Mesenchymal stem cell (in vitro differentiated cells and primary cell): ENCODE data around the gene CFP.

Experiments used
- DNase-seq: peaks from one replicate; pipeline ENCODE4 v3.0.0-alpha.2; 2013
- H2AFZ ChIP-seq: one replicate; pipeline ENCODE4 v1.6.1; 2013; ENCODE audit warnings: low read depth, mild to moderate bottlenecking, control low read depth, inconsistent platforms, low read length, moderate library complexity
- H2AK5ac ChIP-seq: 2 replicates; pipeline ENCODE4 v1.6.1; 2013; ENCODE audit warnings: low read length, moderate library complexity, mild to moderate bottlenecking, inconsistent platforms; ENCODE audit not compliant: severe bottlenecking
- H2BK120ac ChIP-seq: one replicate; pipeline ENCODE4 v1.6.1; 2013; ENCODE audit warnings: low read depth, mild to moderate bottlenecking, inconsistent platforms, low read length, moderate library complexity
- H2BK12ac ChIP-seq, 2 experiments: one replicate each; pipeline ENCODE4 v1.6.1; 2013; ENCODE audit warnings: inconsistent platforms in 2 of 2, low read length in 2 of 2, mild to moderate bottlenecking in 2 of 2, moderate library complexity in 2 of 2, control low read depth in 1 of 2
- H2BK15ac ChIP-seq: one replicate; pipeline ENCODE4 v1.6.1; 2013; ENCODE audit warnings: mild to moderate bottlenecking, low read depth, inconsistent platforms; ENCODE audit not compliant: poor library complexity, severe bottlenecking
- H2BK5ac ChIP-seq: 2 replicates; pipeline ENCODE4 v1.6.1; 2013; ENCODE audit warnings: low read depth, mild to moderate bottlenecking, low read length, control low read depth, inconsistent platforms; ENCODE audit not compliant: poor library complexity, severe bottlenecking
- H3K14ac ChIP-seq, 2 experiments: one replicate each; pipeline ENCODE4 v1.6.1; 2013; ENCODE audit warnings: inconsistent platforms in 2 of 2, low read length in 2 of 2, control low read depth in 1 of 2, mild to moderate bottlenecking in 1 of 2, moderate library complexity in 1 of 2
- H3K18ac ChIP-seq, 2 experiments: one replicate each; pipeline ENCODE4 v1.6.1; 2013; ENCODE audit warnings: inconsistent platforms in 2 of 2, low read length in 2 of 2, control low read depth in 1 of 2, low read depth in 1 of 2, mild to moderate bottlenecking in 1 of 2
- H3K23ac ChIP-seq, 2 experiments: one replicate each; pipeline ENCODE4 v1.6.1; 2013; ENCODE audit warnings: inconsistent platforms in 2 of 2, low read length in 2 of 2, mild to moderate bottlenecking in 2 of 2, moderate library complexity in 2 of 2, control low read depth in 1 of 2
- H3K27ac ChIP-seq: 2 replicates; pipeline ENCODE4 v1.5.1; 2013; ENCODE audit warnings: mild to moderate bottlenecking, moderate library complexity, low read length, control low read depth, inconsistent platforms; ENCODE audit not compliant: poor library complexity, severe bottlenecking
- H3K27me3 ChIP-seq, 2 experiments: 2 replicates each; pipeline versions ENCODE4 v1.6.1 to v1.7.0; 2013; ENCODE audit warnings: low read length in 2 of 2, mild to moderate bottlenecking in 2 of 2, moderate library complexity in 2 of 2, control low read depth in 1 of 2, inconsistent platforms in 1 of 2; ENCODE audit not compliant: control insufficient read depth in 1 of 2, insufficient read depth in 1 of 2
- H3K36me3 ChIP-seq, 2 experiments: 2 replicates each; pipeline versions ENCODE4 v1.6.1 to v1.7.0; 2013; ENCODE audit warnings: low read length in 2 of 2, control low read depth in 1 of 2, inconsistent platforms in 1 of 2, low read depth in 1 of 2, mild to moderate bottlenecking in 1 of 2; ENCODE audit not compliant: insufficient read depth in 2 of 2, control insufficient read depth in 1 of 2
- H3K4ac ChIP-seq, 2 experiments: one replicate each; pipeline ENCODE4 v1.6.1; 2013; ENCODE audit warnings: inconsistent platforms in 2 of 2, low read length in 2 of 2, mild to moderate bottlenecking in 2 of 2, moderate library complexity in 2 of 2, control low read depth in 1 of 2, low read depth in 1 of 2
- H3K4me1 ChIP-seq: 2 replicates; pipeline ENCODE4 v1.6.1; 2013; ENCODE audit warnings: low read depth, low read length, control low read depth; ENCODE audit not compliant: control insufficient read depth, insufficient read depth
- H3K4me2 ChIP-seq: 2 replicates; pipeline ENCODE4 v1.6.1; 2013; ENCODE audit warnings: low read length, mild to moderate bottlenecking, inconsistent platforms; ENCODE audit not compliant: poor library complexity, severe bottlenecking
- H3K4me3 ChIP-seq, 2 experiments: 2 replicates each; pipeline versions ENCODE4 v1.5.1 to v1.7.0; 2013; ENCODE audit warnings: low read length in 2 of 2, mild to moderate bottlenecking in 2 of 2, control low read depth in 1 of 2, low read depth in 1 of 2; ENCODE audit not compliant: insufficient read depth in 1 of 2
- H3K79me1 ChIP-seq: replicated peaks from 2 replicates; pipeline ENCODE4 v1.6.1; 2013; ENCODE audit warnings: mild to moderate bottlenecking, control low read depth, low read length, inconsistent platforms; ENCODE audit not compliant: poor library complexity, severe bottlenecking
- H3K9ac ChIP-seq: 2 replicates; pipeline ENCODE4 v1.7.0; 2013; ENCODE audit warnings: mild to moderate bottlenecking, low read length, moderate library complexity
- H3K9me3 ChIP-seq: 2 replicates; pipeline ENCODE4 v1.7.0; 2013; ENCODE audit warnings: mild to moderate bottlenecking, low read length; ENCODE audit not compliant: control insufficient read depth
- H4K8ac ChIP-seq: one replicate; pipeline ENCODE4 v1.6.1; 2013; ENCODE audit warnings: inconsistent platforms, mild to moderate bottlenecking, low read length, moderate library complexity
- H4K91ac ChIP-seq: one replicate; pipeline ENCODE4 v1.6.1; 2013; ENCODE audit warnings: mild to moderate bottlenecking, low read length, inconsistent platforms
- WGBS: methylation state at CpG from one replicate; pipeline ENCODE4 v1.1.7; 2013; ENCODE audit warnings: mixed read lengths; 5-methylcytosine and 5-hydroxymethylcytosine counted together

Gene CFP

DNA sequence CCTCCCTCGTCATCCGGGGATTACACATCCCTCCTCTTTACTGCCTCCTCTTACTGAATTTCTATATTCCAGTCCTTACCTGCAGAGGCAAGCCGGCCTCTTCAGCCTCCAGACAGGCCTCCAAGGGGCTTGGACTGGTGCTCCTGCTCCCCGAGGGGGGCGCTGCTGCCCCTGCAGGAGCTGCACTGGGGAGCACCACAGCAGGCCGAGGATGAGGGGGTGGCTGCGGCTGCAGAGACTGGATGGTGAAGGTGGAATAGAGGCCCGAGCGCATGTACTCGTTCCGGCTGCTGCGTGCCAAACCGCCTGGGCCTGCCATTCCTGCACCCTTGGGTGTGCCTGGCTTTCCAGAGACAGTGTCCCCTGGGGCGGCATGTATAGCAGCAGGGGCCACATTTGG lies 9.1 kb upstream of the CFP start:
- H3K4me1 ChIP-seq = no peaks in the 10 kb centered on the region
- 96% methylated on average over 14 of the region's 14 CpGs for WGBS
- no peak overlapping the region for H3K27ac ChIP-seq
- peaks cover 10% of the 10 kb centered on the region for H3K79me1 ChIP-seq
- no peak overlapping the region for H2AFZ ChIP-seq
- peaks cover 0 to 6% of the 10 kb centered on the region in 2 experiments for H3K27me3 ChIP-seq
- H3K4ac ChIP-seq = no peak overlapping the region
- no peak overlapping the region for H3K18ac ChIP-seq
- no peaks in the 10 kb centered on the region for H3K9me3 ChIP-seq
- no peak overlapping the region for H2BK5ac ChIP-seq
- H3K23ac ChIP-seq = no peak overlapping the region
- H3K9ac ChIP-seq = no peak overlapping the region
- H3K4me2 ChIP-seq = no peak overlapping the region
- H2BK120ac ChIP-seq = no peak overlapping the region
- peaks cover 47 to 74% of the 10 kb centered on the region in 2 experiments for H3K36me3 ChIP-seq
- no peak overlapping the region for H2AK5ac ChIP-seq
- no peak overlapping the region for H3K4me3 ChIP-seq
- H3K14ac ChIP-seq = no peak overlapping the region
- H2BK12ac ChIP-seq = no peak overlapping the region
- H4K91ac ChIP-seq = no peak overlapping the region
- H2BK15ac ChIP-seq = no peak overlapping the region
- H4K8ac ChIP-seq = no peak overlapping the region
- no peak for DNase-seq

DNA sequence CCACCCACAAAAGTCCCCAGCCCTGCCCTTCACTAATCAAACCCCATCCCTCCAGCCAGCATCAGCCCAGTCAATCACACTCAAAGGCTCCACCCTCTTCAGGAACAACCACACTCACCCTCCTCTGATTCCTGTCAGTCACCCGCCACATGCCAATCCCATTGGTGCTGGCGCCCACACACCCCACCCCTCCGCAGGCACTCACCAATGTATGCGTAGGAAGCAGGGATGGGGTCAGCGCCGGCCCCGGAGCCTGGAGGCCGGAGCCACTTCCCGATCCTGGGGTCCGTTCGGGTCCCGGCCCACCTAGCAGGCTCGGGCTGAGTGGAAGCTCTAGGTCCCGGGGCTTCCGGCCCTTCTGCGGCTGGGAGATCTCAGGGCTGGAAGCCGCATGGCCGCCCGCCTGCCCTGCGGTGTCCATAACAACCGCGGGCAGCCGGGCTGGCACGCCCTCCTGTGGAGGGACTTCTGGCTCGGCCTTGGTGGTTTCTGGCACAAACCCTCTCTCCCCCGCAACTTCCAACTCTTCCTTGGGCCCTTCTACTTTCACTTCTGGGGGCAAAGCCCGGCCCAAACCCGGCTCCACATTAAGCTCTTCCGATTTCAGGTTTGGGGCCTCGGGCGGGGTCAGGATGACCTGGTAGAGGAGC lies 7.9 kb upstream of the CFP start:
- Histone ChIP-seq H3K36me3 (peaks cover 51 to 74% of the 10 kb centered on the region in 2 experiments), H3K4ac (no peak overlapping the region), H3K79me1 (peaks cover 10% of the 10 kb centered on the region), H3K4me1 (no peaks in the 10 kb centered on the region), H2BK120ac (no peak overlapping the region), H3K18ac (no peak overlapping the region), H4K91ac (no peak overlapping the region), H3K23ac (no peak overlapping the region), H3K9ac (no peak overlapping the region), H3K14ac (no peak overlapping the region), H3K4me3 (no peak overlapping the region), H2BK12ac (no peak overlapping the region), H3K4me2 (no peak overlapping the region), H3K27ac (no peak overlapping the region), H2AK5ac (no peak overlapping the region), H2AFZ (no peak overlapping the region), H4K8ac (no peak overlapping the region), H3K27me3 (peaks cover 0 to 6% of the 10 kb centered on the region in 2 experiments), H2BK5ac (no peak overlapping the region), H2BK15ac (no peak overlapping the region), H3K9me3 (no peaks in the 10 kb centered on the region)
- WGBS = 78% methylated on average over 24 of the region's 31 CpGs
- DNase-seq = no peak

DNA sequence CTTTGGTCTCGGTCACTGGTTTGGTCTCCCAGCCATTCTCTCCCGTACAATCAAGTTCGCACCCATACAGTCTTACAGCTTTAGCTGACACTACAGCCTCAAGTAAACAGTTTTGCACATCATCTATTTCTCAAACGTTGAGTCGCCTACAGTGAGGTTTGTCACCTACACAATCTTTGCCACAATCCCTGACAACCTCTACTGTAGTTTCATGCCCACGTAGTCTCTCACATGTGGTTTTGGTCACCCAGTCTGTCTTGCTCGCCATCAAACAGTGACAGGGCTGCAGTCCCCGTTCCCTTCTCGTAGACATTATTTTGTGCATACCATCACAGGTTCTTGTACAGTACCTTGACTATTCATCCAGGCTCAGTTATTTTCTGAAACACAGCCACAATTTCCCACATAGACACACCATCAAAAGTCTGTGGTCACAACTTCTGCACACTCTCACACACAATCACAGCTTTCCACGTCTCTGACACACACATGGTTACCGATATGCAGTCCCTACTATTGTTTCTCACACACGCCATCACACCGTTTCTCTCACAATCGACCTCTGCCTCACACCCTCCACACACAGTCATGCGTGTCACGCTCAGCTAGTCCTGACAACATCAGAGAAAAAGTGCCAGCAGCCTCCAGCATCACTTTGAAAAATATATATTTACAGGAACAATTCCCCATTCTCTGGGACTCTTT lies 5.3 kb upstream of the CFP start:
- H2AFZ ChIP-seq = no peak overlapping the region
- no peak overlapping the region for H3K18ac ChIP-seq
- no peak overlapping the region for H3K14ac ChIP-seq
- no peak overlapping the region for H3K27ac ChIP-seq
- no peaks in the 10 kb centered on the region for H3K9me3 ChIP-seq
- H2BK120ac ChIP-seq = no peak overlapping the region
- H3K4me2 ChIP-seq = no peak overlapping the region
- H2BK5ac ChIP-seq = no peak overlapping the region
- no peak overlapping the region for H2AK5ac ChIP-seq
- H3K4me1 ChIP-seq = peaks cover 2% of the 10 kb centered on the region
- H3K79me1 ChIP-seq = peaks cover 8% of the 10 kb centered on the region
- WGBS = 98% methylated on average over 16 of the region's 16 CpGs
- no peak overlapping the region for H2BK12ac ChIP-seq
- H3K36me3 ChIP-seq = peaks cover 44 to 56% of the 10 kb centered on the region in 2 experiments
- no peak overlapping the region for H4K91ac ChIP-seq
- no peak overlapping the region for H2BK15ac ChIP-seq
- no peak overlapping the region for H3K4me3 ChIP-seq
- H3K4ac ChIP-seq = no peak overlapping the region
- H3K9ac ChIP-seq = no peak overlapping the region
- H3K27me3 ChIP-seq = peaks cover 0 to 6% of the 10 kb centered on the region in 2 experiments
- no peak overlapping the region for H3K23ac ChIP-seq
- DNase-seq = no peak
- H4K8ac ChIP-seq = no peak overlapping the region

DNA sequence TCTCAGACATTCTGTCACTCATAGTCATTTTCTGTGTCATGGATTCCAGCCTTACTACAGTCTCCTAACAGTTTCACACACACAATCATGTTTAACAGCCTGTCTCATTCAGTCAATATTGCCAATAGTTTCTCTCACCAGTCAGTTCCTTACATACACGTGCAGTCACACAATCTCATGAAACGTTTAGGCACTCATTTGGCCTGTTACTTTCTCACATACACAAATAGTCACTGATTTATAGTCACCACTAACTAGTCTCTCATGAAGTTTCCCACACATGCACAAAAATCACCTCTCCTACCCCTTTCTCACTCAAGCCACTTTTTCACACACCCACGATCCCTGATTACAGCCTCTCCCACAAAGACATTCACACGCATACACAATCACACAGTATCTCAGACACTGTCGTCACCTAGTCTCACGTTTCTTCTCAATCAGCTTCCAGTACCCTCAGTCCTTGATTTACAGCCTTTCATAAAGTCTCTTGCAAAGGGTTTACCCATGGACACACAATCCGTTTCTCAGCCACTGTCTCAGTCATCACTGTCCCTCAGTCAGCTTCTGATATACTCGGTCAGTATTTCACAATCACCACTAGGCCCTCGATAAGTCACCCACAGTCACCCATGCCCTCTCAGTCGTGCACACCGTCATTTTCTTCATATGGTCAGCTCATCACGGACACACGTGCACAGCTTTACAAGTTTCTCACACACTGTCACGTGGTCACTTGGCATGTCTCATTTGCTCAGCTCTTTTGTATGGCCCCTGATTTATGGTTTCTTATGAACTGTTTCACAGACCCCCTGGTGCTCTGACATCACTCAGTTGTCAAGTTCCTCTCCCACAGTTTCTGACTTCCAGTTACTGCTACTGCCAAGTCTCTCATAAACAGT lies 4.2 kb upstream of the CFP start:
- H3K4me3 ChIP-seq = no peak overlapping the region
- no peak overlapping the region for H2BK15ac ChIP-seq

More for the DNA sequence above, 4.2 kb upstream of the CFP start:
- Histone ChIP-seq H3K4ac (no peak overlapping the region), H3K14ac (no peak overlapping the region), H2BK120ac (no peak overlapping the region), H3K9me3 (no peaks in the 10 kb centered on the region), H3K18ac (no peak overlapping the region), H2BK12ac (no peak overlapping the region), H3K23ac (no peak overlapping the region), H4K8ac (no peak overlapping the region), H3K27me3 (peaks cover 0 to 8% of the 10 kb centered on the region in 2 experiments), H3K9ac (no peak overlapping the region), H3K4me2 (no peak overlapping the region), H3K36me3 (peaks cover 39 to 46% of the 10 kb centered on the region in 2 experiments), H2BK5ac (no peak overlapping the region), H3K27ac (no peak overlapping the region), H4K91ac (no peak overlapping the region), H2AK5ac (no peak overlapping the region), H3K4me1 (peaks cover 3% of the 10 kb centered on the region), H2AFZ (no peak overlapping the region), H3K79me1 (peaks cover 3% of the 10 kb centered on the region)
- no peak for DNase-seq
- WGBS = 82% methylated on average over 14 of the region's 14 CpGs
